Upper lobe of right lung (tissue), 1 donor: ENCODE results near the gene VGF. TPM values are rescaled to one million over a fixed set of nuclear protein-coding genes. Genes with fewer than 3 reads are reported as not detected.

Experiments
- ATAC-seq: fragments of 200-7000 bp; cut with Tn5 transposase; one replicate; pipeline ENCODE4 v1.9.1; 2020; ENCODE audit warnings: mild to moderate bottlenecking, moderate library complexity
- DNase-seq: peaks from one replicate; pipeline ENCODE4 v3.0.0-alpha.2; 2020
- H3K27ac ChIP-seq: fragments of 200-600 bp; one replicate; pipeline ENCODE4 v1.8.0; 2022
- H3K27me3 ChIP-seq: fragments of 200-600 bp; one replicate; pipeline ENCODE4 v1.8.0; 2022; ENCODE audit warnings: mild to moderate bottlenecking
- H3K36me3 ChIP-seq: fragments of 200-600 bp; one replicate; pipeline ENCODE4 v1.8.0; 2022
- H3K4me1 ChIP-seq: fragments of 200-600 bp; one replicate; pipeline ENCODE4 v1.8.0; 2022
- H3K4me3 ChIP-seq: fragments of 200-600 bp; one replicate; pipeline ENCODE4 v1.8.0; 2022; ENCODE audit warnings: mild to moderate bottlenecking
- H3K9me3 ChIP-seq: fragments of 200-600 bp; one replicate; pipeline ENCODE4 v1.8.0; 2022
- intact Hi-C: fragments of 100-400 bp; cut with DNase I; formaldehyde crosslinking; loops from one replicate; pipeline ENCODE4 v1.11.0; 2022
- total RNA-seq: library from RNA; stranded (reverse); fragmentation: NEBNext Ultra II Directional; extraction: Animal tissue kit (Norgen Biotek cat#: 25700); gene quantifications from one replicate; pipeline ENCODE4 v1.2.1, GENCODE V29; 2021
- TF ChIP-seq, protein P1 (sequence below): fragments of 200-600 bp; IDR thresholded peaks from one replicate; pipeline ENCODE4 v1.8.0; 2022; ENCODE audit warnings: antibody characterized with exemption
- donor health status: DM: no; HTN: yes; CAD: no; lungs with severe emphysema.

VGF gene
- total RNA-seq, 1 donor from 2014 or later = not detected

- H3K9me3 ChIP-seq = no peaks in the 10 kb centered on the region
- H3K36me3 ChIP-seq = no peaks in the 10 kb centered on the region
- H3K4me3 ChIP-seq = peak within 1 kb of the TSS; percentile 31
- TF ChIP-seq, protein P1, sequence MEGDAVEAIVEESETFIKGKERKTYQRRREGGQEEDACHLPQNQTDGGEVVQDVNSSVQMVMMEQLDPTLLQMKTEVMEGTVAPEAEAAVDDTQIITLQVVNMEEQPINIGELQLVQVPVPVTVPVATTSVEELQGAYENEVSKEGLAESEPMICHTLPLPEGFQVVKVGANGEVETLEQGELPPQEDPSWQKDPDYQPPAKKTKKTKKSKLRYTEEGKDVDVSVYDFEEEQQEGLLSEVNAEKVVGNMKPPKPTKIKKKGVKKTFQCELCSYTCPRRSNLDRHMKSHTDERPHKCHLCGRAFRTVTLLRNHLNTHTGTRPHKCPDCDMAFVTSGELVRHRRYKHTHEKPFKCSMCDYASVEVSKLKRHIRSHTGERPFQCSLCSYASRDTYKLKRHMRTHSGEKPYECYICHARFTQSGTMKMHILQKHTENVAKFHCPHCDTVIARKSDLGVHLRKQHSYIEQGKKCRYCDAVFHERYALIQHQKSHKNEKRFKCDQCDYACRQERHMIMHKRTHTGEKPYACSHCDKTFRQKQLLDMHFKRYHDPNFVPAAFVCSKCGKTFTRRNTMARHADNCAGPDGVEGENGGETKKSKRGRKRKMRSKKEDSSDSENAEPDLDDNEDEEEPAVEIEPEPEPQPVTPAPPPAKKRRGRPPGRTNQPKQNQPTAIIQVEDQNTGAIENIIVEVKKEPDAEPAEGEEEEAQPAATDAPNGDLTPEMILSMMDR = peak; percentile 30
- peak within 1 kb of the TSS; percentile 81 for H3K27ac ChIP-seq
- DNase-seq = peak; percentile 86
- H3K27me3 ChIP-seq = peaks cover 4% of the 10 kb centered on the region
- intact Hi-C loops = no loop called here
- peaks cover 47% of the 10 kb centered on the region for H3K4me1 ChIP-seq
- peak; percentile 88 for ATAC-seq
These were observed 38.5 kb downstream of the VGF start, which contains the start of gene SERPINE1 for GRCh38 chr7:101126651-101127459. SERPINE1 (plus strand) TSS chr7:101127104; CDS start chr7:101128394, 1,290 bp downstream.

- Histone ChIP-seq H3K27ac (peak overlapping the region; percentile 81), H3K4me3 (peak overlapping the region; percentile 31)
- intact Hi-C loops = no loop called here
These were observed 39.2 kb downstream of the VGF start for GRCh38 chr7:101125989-101126650.

GRCh38 chr7:101124376-101125056 is 40.9 kb downstream of the VGF start:
- DNase-seq (no peak), ATAC-seq (no peak)
- Histone ChIP-seq H3K27ac (peak overlapping the region; percentile 81), H3K27me3 (peaks cover 4% of the 10 kb centered on the region), H3K4me3 (no peak overlapping the region), H3K9me3 (no peaks in the 10 kb centered on the region), H3K4me1 (peaks cover 52% of the 10 kb centered on the region), H3K36me3 (no peaks in the 10 kb centered on the region)
- intact Hi-C loops = no loop called here
- TF ChIP-seq, protein P1 = no peak

More at GRCh38 chr7:101125989-101126650, 39.2 kb downstream of the VGF start:
- peak; percentile 72 for DNase-seq
- Histone ChIP-seq H3K9me3 (no peaks in the 10 kb centered on the region), H3K4me1 (peaks cover 52% of the 10 kb centered on the region), H3K27me3 (peaks cover 4% of the 10 kb centered on the region), H3K36me3 (no peaks in the 10 kb centered on the region)
- ATAC-seq = peak; percentile 35
- TF ChIP-seq, protein P1 = no peak

GRCh38 chr7:101123703-101124068 is 41.7 kb downstream of the VGF start:
- no peak overlapping the region for H3K4me3 ChIP-seq
- no peak for DNase-seq
- ATAC-seq = no peak
- TF ChIP-seq, protein P1 = no peak
- peaks cover 4% of the 10 kb centered on the region for H3K27me3 ChIP-seq
- no peaks in the 10 kb centered on the region for H3K9me3 ChIP-seq
- H3K4me1 ChIP-seq = peaks cover 52% of the 10 kb centered on the region
- H3K27ac ChIP-seq = peak overlapping the region; percentile 68
- no peaks in the 10 kb centered on the region for H3K36me3 ChIP-seq
- intact Hi-C loops = no loop called here

DNA sequence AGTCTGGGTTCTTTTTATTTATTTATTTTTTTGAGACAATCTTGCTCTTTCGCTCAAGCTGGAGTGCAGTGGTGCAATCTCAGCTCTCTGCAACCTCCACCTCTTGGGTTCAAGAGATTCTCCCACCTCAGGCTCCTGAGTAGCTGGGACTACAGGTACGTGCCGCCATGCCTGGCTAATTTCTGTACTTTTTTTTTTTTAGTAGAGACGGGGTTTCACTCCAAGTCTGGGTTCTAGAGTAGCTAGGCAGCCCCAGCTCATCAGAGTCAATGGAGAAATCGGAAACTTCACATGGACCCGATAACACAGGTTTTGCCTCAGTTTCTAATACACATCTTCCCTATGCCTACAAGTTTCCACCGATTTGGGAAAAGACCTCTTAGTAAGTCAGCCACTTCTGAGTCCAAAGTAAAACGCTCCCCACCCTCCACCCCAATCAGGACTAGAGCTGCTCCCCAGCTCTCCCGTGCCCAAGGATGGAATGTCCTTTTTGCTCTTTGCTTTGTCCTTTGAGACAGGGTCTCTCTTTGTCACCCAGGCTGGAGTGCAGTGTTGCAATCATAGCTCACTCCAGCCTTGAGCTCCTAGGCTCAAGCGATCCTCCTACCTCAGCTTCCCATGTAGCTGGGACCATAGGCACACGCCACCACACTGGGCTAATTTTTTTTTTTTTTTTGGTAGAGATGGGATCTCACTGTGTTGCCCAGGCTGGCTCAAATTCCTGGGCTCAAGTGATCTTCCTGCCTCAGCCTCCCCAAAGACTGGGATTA is 42.3 kb downstream of the VGF start:
- intact Hi-C loops = no loop called here
- Histone ChIP-seq H3K4me3 (peak overlapping the region; percentile 33), H3K9me3 (no peaks in the 10 kb centered on the region), H3K36me3 (no peaks in the 10 kb centered on the region), H3K27ac (peak overlapping the region; percentile 83), H3K27me3 (peaks cover 4% of the 10 kb centered on the region), H3K4me1 (peaks cover 52% of the 10 kb centered on the region)
- ATAC-seq (no peak), DNase-seq (no peak)
- TF ChIP-seq, protein P1 = no peak
